Gastrocnemius medialis (tissue), 4 donors: ENCODE measurements around the gene DBX1. TPM values are rescaled to one million over a fixed set of nuclear protein-coding genes. Genes with fewer than 3 reads are reported as not detected.

Experiments
- ATAC-seq, 2 donors: fragments of 150-250 bp; one replicate each; pipeline ENCODE4 v1.9.1; 2016
- DNase-seq, 2 donors: peaks; one replicate each; pipeline ENCODE4 v3.0.0-alpha.2; 2019
- H3K27ac ChIP-seq, 4 donors: fragments of 200-600 bp; sonication (generic); 1 replicate in 1 of 4; 2 replicates in 3 of 4; pipeline ENCODE4 v1.5.1; 2016 to 2018; ENCODE audit warnings: mild to moderate bottlenecking in 2 of 4, moderate library complexity in 1 of 4
- H3K27me3 ChIP-seq, 3 donors: fragments of 200-600 bp; sonication (generic) in 2 of 3; 1 replicate in 1 of 3; 2 replicates in 2 of 3; pipeline versions ENCODE4 v1.5.1 to v1.6.0; 2016 to 2019; ENCODE audit warnings: mild to moderate bottlenecking in 1 of 3, moderate library complexity in 1 of 3
- H3K36me3 ChIP-seq, 2 donors: fragments of 200-600 bp; sonication (generic) in 1 of 2; one replicate each; pipeline ENCODE4 v1.5.1; 2017 to 2018
- H3K4me1 ChIP-seq, 2 donors: fragments of 200-600 bp; sonication (generic) in 1 of 2; one replicate each; pipeline ENCODE4 v1.5.1; 2016 to 2017; ENCODE audit warnings: mild to moderate bottlenecking in 2 of 2
- H3K4me3 ChIP-seq, 4 donors: fragments of 200-600 bp; sonication (generic) in 3 of 4; 1 replicate in 1 of 4; 2 replicates in 3 of 4; pipeline ENCODE4 v1.5.1; 2016 to 2019; ENCODE audit warnings: mild to moderate bottlenecking in 2 of 4
- H3K9me3 ChIP-seq, 3 donors: fragments of 200-600 bp; sonication (generic) in 2 of 3; 1 replicate in 1 of 3; 2 replicates in 2 of 3; pipeline ENCODE4 v1.5.1; 2016 to 2019
- POLR2A ChIP-seq, 2 donors: fragments of 450-650 bp; IDR thresholded peaks; one replicate each; pipeline ENCODE4 v1.6.1; 2017; ENCODE audit warnings: antibody characterized with exemption in 2 of 2, mild to moderate bottlenecking in 2 of 2, moderate library complexity in 2 of 2
- in situ Hi-C, 4 donors: fragments of 200-750 bp; cut with MboI; loops; one replicate each; pipeline versions ENCODE4 v1.15.0 to v1.8.0; 2017; ENCODE audit warnings: low sequenced_read_pairs in 4 of 4
- intact Hi-C: fragments of 100-400 bp; cut with DNase I; formaldehyde crosslinking; loops from one replicate; pipeline ENCODE4 v1.15.1; 2023; ENCODE audit warnings: low total_unique reads
- total RNA-seq, 4 donors: library from RNA; depleted of rRNA; stranded (reverse); fragments of >200 nt; gene quantifications; one replicate each; pipeline versions ENCODE4 v1.1.0 to v1.2.3, GENCODE V29; 2016
- TF ChIP-seq, protein P1 (sequence below), 5 experiments: fragments of 450-650 bp in 3 of 5; fragments of 200-600 bp in 2 of 5; sonication (generic) in 2 of 5; IDR thresholded peaks in 4 of 5; conservative IDR thresholded peaks in 1 of 5; 1 replicate in 4 of 5; 2 replicates in 1 of 5; pipeline ENCODE4 v1.5.1; 2016 to 2019; ENCODE audit warnings: antibody characterized with exemption in 5 of 5, mild to moderate bottlenecking in 3 of 5, moderate library complexity in 3 of 5

The DBX1 gene
- total RNA-seq, 4 donors from 2014 or later: not detected

- no peaks in the 10 kb centered on the region for H3K36me3 ChIP-seq
Observed at GRCh38 chr11:20120134-20120925, 39.9 kb downstream of the DBX1 start.

DNA sequence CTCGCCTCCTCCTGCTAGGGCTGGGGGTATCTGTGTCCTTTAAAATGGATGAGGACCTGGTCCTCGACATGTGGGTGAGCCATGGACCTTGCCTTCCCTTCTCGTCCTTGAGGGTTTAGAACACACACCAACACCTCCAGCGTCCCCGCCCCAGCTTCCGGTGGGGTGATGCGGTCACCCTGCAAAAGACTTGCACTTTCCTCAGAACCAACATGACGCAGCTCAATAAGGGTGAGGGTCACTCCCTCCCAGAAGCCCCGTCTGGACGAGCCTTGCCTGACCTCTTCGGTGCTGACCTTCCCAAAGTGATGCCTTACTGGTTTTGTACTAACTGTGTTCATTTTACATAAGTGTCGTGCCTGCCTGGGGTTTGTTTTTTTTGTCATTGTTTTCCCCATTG, 41.0 kb downstream of the DBX1 start:
- ATAC-seq: no peak
- intact Hi-C loops: no loop called here
- no peak overlapping the region for H3K4me3 ChIP-seq
- no peak overlapping the region for H3K27ac ChIP-seq
- no peak for DNase-seq
- H3K27me3 ChIP-seq: no peaks in the 10 kb centered on the region
- no peak for TF ChIP-seq POLR2A (IDR thresholded peaks at IDR 0.05)
- TF ChIP-seq, protein P1, sequence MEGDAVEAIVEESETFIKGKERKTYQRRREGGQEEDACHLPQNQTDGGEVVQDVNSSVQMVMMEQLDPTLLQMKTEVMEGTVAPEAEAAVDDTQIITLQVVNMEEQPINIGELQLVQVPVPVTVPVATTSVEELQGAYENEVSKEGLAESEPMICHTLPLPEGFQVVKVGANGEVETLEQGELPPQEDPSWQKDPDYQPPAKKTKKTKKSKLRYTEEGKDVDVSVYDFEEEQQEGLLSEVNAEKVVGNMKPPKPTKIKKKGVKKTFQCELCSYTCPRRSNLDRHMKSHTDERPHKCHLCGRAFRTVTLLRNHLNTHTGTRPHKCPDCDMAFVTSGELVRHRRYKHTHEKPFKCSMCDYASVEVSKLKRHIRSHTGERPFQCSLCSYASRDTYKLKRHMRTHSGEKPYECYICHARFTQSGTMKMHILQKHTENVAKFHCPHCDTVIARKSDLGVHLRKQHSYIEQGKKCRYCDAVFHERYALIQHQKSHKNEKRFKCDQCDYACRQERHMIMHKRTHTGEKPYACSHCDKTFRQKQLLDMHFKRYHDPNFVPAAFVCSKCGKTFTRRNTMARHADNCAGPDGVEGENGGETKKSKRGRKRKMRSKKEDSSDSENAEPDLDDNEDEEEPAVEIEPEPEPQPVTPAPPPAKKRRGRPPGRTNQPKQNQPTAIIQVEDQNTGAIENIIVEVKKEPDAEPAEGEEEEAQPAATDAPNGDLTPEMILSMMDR (IDR thresholded peaks at IDR 0.05 in 4 of 5, conservative IDR thresholded peaks at IDR 0.05 in 1 of 5): no peak
- H3K9me3 ChIP-seq: no peaks in the 10 kb centered on the region
- H3K4me1 ChIP-seq: no peaks in the 10 kb centered on the region
- in situ Hi-C loops: no loop called here
- H3K36me3 ChIP-seq: peaks cover 0 to 8% of the 10 kb centered on the region in 2 donors

More at GRCh38 chr11:20120134-20120925, 39.9 kb downstream of the DBX1 start:
- Histone ChIP-seq H3K27me3 (no peaks in the 10 kb centered on the region), H3K4me1 (no peaks in the 10 kb centered on the region), H3K27ac (no peak overlapping the region), H3K4me3 (no peak overlapping the region), H3K9me3 (no peaks in the 10 kb centered on the region)
- intact Hi-C loops (no loop called here), in situ Hi-C loops (loop anchor here in 3 of 4 donors (10.0 kb wide), 2 partner anchors 176 to 234 kb away; no protein-coding TSS in a partner anchor)
- TF ChIP-seq POLR2A (IDR thresholded peaks at IDR 0.05): no peak
- TF ChIP-seq, protein P1 (IDR thresholded peaks at IDR 0.05 in 4 of 5, conservative IDR thresholded peaks at IDR 0.05 in 1 of 5): no peak
- DNase-seq (no peak), ATAC-seq (no peak)

GRCh38 chr11:20118209-20118608, 42.1 kb downstream of the DBX1 start:
- ATAC-seq (no peak), DNase-seq (no peak)
- Histone ChIP-seq H3K9me3 (no peaks in the 10 kb centered on the region), H3K4me3 (no peak overlapping the region), H3K27ac (no peak overlapping the region), H3K27me3 (no peaks in the 10 kb centered on the region), H3K36me3 (peaks cover 0 to 8% of the 10 kb centered on the region in 2 donors), H3K4me1 (no peaks in the 10 kb centered on the region)
- TF ChIP-seq, protein P1 (IDR thresholded peaks at IDR 0.05 in 4 of 5, conservative IDR thresholded peaks at IDR 0.05 in 1 of 5): no peak
- no peak for TF ChIP-seq POLR2A (IDR thresholded peaks at IDR 0.05)
- intact Hi-C loops: no loop called here
- in situ Hi-C loops: no loop called here

DNA sequence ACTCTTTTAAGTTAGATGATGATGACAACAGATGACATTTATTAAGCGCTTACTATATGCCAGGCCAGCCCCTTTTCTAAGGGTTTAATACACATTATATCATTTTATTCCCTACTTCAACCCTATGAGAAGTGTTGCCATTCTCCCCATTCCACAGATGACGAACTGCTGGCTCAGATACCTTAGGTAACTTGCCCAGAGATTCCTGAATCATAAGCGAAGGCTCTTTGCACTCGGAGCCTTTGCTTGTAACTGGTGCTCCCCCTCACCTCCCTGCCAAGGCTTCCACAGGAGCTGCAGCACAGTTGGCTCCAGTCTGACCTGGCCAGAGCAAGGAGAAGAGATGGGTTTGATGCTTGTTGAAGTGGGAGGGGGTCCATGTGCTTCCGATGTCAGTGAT, 43.0 kb downstream of the DBX1 start:
- Histone ChIP-seq H3K27me3 (no peaks in the 10 kb centered on the region), H3K4me3 (no peak overlapping the region), H3K36me3 (peaks cover 0 to 8% of the 10 kb centered on the region in 2 donors), H3K4me1 (peaks cover 5% of the 10 kb centered on the region in 2 donors), H3K27ac (no peak overlapping the region), H3K9me3 (no peaks in the 10 kb centered on the region)
- no peak for ATAC-seq
- in situ Hi-C loops (no loop called here), intact Hi-C loops (no loop called here)
- TF ChIP-seq POLR2A (IDR thresholded peaks at IDR 0.05): no peak
- TF ChIP-seq, protein P1 (IDR thresholded peaks at IDR 0.05 in 4 of 5, conservative IDR thresholded peaks at IDR 0.05 in 1 of 5): no peak
- no peak for DNase-seq
